ENCODE measurements around the gene NTRK2.
A peak's percentile ranks its signal among the peaks of the same experiment; 100 is the strongest.

NTRK2 gene

GRCh38 chr9:84862810-84863287, 193.3 kb downstream of the NTRK2 start:
- no peak overlapping the region for H3K27ac ChIP-seq
- no peak overlapping the region for H3K4me3 ChIP-seq (ENCODE audit: low read depth, low read length)
- in situ Hi-C loops (cut with HindIII; ENCODE audit: low pct_ligation_motif_present, low sequenced_read_pairs): no loop called here
- H3K27me3 ChIP-seq (replicated peaks): no peaks in the 10 kb centered on the region
- TF ChIP-seq CTCF (IDR thresholded peaks at IDR 0.05; ENCODE audit: low read depth, low read length, missing control alignments): no peak
- H3K36me3 ChIP-seq (replicated peaks): no peaks in the 10 kb centered on the region
- peak; percentile 66 for DNase-seq

GRCh38 chr9:84863372-84863771, 193.8 kb downstream of the NTRK2 start:
- in situ Hi-C loops (cut with HindIII; ENCODE audit: low pct_ligation_motif_present, low sequenced_read_pairs): no loop called here
- no peaks in the 10 kb centered on the region for H3K36me3 ChIP-seq (replicated peaks)
- H3K27me3 ChIP-seq (replicated peaks): no peaks in the 10 kb centered on the region
- no peak for DNase-seq
- H3K4me3 ChIP-seq (ENCODE audit: low read depth, low read length): no peak overlapping the region
- TF ChIP-seq CTCF (IDR thresholded peaks at IDR 0.05; ENCODE audit: low read depth, low read length, missing control alignments): no peak
- no peak overlapping the region for H3K27ac ChIP-seq

- Histone ChIP-seq H3K27ac (no peak overlapping the region), H3K4me3 (ENCODE audit: low read depth, low read length) (no peak overlapping the region), H3K27me3 (replicated peaks) (no peaks in the 10 kb centered on the region), H3K36me3 (replicated peaks) (no peaks in the 10 kb centered on the region)
- in situ Hi-C loops (cut with HindIII; ENCODE audit: low pct_ligation_motif_present, low sequenced_read_pairs): no loop called here
- DNase-seq: no peak
- no peak for TF ChIP-seq CTCF (IDR thresholded peaks at IDR 0.05; ENCODE audit: low read depth, low read length, missing control alignments)
Measured at GRCh38 chr9:84866396-84867175, 197.1 kb downstream of the NTRK2 start.

- no peak overlapping the region for H3K27ac ChIP-seq
- H3K27me3 ChIP-seq (replicated peaks): no peaks in the 10 kb centered on the region
- no peaks in the 10 kb centered on the region for H3K36me3 ChIP-seq (replicated peaks)
- no peak for DNase-seq
- no peak for TF ChIP-seq CTCF (IDR thresholded peaks at IDR 0.05; ENCODE audit: low read depth, low read length, missing control alignments)
- in situ Hi-C loops (cut with HindIII; ENCODE audit: low pct_ligation_motif_present, low sequenced_read_pairs): no loop called here
- no peak overlapping the region for H3K4me3 ChIP-seq (ENCODE audit: low read depth, low read length)
Measured at GRCh38 chr9:84867186-84867585, 197.7 kb downstream of the NTRK2 start.

GRCh38 chr9:84869091-84869490, 199.6 kb downstream of the NTRK2 start:
- no peak overlapping the region for H3K4me3 ChIP-seq (ENCODE audit: low read depth, low read length)
- no peak overlapping the region for H3K27ac ChIP-seq
- no peak for TF ChIP-seq CTCF (IDR thresholded peaks at IDR 0.05; ENCODE audit: low read depth, low read length, missing control alignments)
- no peaks in the 10 kb centered on the region for H3K27me3 ChIP-seq (replicated peaks)
- in situ Hi-C loops (cut with HindIII; ENCODE audit: low pct_ligation_motif_present, low sequenced_read_pairs): no loop called here
- DNase-seq: no peak
- no peaks in the 10 kb centered on the region for H3K36me3 ChIP-seq (replicated peaks)

GRCh38 chr9:84871983-84872382, 202.5 kb downstream of the NTRK2 start:
- in situ Hi-C loops (cut with HindIII; ENCODE audit: low pct_ligation_motif_present, low sequenced_read_pairs): no loop called here
- Histone ChIP-seq H3K27me3 (replicated peaks) (no peaks in the 10 kb centered on the region), H3K27ac (no peak overlapping the region), H3K36me3 (replicated peaks) (no peaks in the 10 kb centered on the region), H3K4me3 (ENCODE audit: low read depth, low read length) (no peak overlapping the region)
- DNase-seq: no peak
- no peak for TF ChIP-seq CTCF (IDR thresholded peaks at IDR 0.05; ENCODE audit: low read depth, low read length, missing control alignments)
